SK-N-SH (cell line): ENCODE measurements around the gene TMED1.

Source experiments
- CTCF ChIP-seq: fragments of 200-600 bp; sonication (generic); IDR thresholded peaks from 2 replicates; pipeline ENCODE4 v1.6.1; 2017; ENCODE audit warnings: antibody characterized with exemption, mild to moderate bottlenecking, moderate library complexity
- MXI1 ChIP-seq: IDR thresholded peaks from 2 replicates; pipeline ENCODE4 v1.6.1; 2012; ENCODE audit warnings: mild to moderate bottlenecking, low read depth, low read length, improper control_type of control experiment
- RCOR1 ChIP-seq: fragments of 150-350 bp; IDR thresholded peaks from 2 replicates; pipeline ENCODE4 v1.6.1; 2017; ENCODE audit warnings: antibody characterized with exemption, low read length

GRCh38 chr19:10830370-10830769, 5.6 kb downstream of the TMED1 start:
- TF ChIP-seq RCOR1 (no peak), MXI1 (no peak), CTCF (no peak)
